ENCODE measurements around the gene MCC. TPM values are rescaled to one million over a fixed set of nuclear protein-coding genes. Genes with fewer than 3 reads are reported as not detected.

Gene MCC
- total RNA-seq, 2 experiments from 2014 or later = 0.25 TPM; not detected in 1

DNA sequence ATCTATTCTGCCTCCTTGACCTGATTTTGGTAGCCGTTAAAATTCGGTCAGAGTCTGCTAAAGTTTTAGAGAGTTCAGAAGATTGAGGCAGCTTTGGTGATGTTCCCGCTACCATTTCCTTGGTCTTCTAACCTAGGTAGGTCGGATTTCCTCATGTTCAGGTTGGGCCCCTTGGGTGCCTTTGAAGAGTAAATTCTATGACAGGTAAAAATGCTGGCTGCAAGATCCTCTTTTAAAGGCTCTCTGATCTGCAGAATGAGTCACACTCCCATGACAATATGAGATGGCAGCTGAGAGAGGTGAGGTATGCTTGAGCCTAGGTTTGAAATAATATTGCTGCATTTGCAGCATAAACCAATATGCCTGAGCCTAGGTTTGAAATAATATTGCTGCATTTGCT, 252.4 kb downstream of the MCC start:
- Histone ChIP-seq H3K9me3 (ENCODE audit: low read length) (no peaks in the 10 kb centered on the region), H3K27ac (ENCODE audit: low read depth, low read length, poor library complexity, severe bottlenecking) (no peak overlapping the region), H3K9me2 (ENCODE audit: insufficient read depth, low read length) (no peaks in the 10 kb centered on the region), H3K79me2 (ENCODE audit: insufficient read depth, low read depth, low read length) (no peaks in the 10 kb centered on the region), H2AFZ (ENCODE audit: low read length) (no peak overlapping the region), H3K4me2 (ENCODE audit: low read length) (no peak overlapping the region), H4K20me1 (ENCODE audit: insufficient read depth, low read length) (no peaks in the 10 kb centered on the region), H3K4me3 (ENCODE audit: low read depth, low read length, poor library complexity, severe bottlenecking) (no peak overlapping the region), H3K4me1 (ENCODE audit: insufficient read depth, low read length, poor library complexity, severe bottlenecking) (no peaks in the 10 kb centered on the region), H3K36me3 (ENCODE audit: insufficient read depth, low read length) (no peaks in the 10 kb centered on the region)
- BruUV-seq (replicated peaks) = no TSS peak
- DNase-seq (ENCODE audit: low spot score) = no peak
- intact Hi-C loops (cut with micrococcal nuclease; ENCODE audit: unreplicated experiment) = no loop called here
- no peak for TF ChIP-seq EZH2phosphoT487 (IDR thresholded peaks at IDR 0.05; ENCODE audit: borderline replicate concordance, low read depth, low read length)
- TF ChIP-seq, protein P1, sequence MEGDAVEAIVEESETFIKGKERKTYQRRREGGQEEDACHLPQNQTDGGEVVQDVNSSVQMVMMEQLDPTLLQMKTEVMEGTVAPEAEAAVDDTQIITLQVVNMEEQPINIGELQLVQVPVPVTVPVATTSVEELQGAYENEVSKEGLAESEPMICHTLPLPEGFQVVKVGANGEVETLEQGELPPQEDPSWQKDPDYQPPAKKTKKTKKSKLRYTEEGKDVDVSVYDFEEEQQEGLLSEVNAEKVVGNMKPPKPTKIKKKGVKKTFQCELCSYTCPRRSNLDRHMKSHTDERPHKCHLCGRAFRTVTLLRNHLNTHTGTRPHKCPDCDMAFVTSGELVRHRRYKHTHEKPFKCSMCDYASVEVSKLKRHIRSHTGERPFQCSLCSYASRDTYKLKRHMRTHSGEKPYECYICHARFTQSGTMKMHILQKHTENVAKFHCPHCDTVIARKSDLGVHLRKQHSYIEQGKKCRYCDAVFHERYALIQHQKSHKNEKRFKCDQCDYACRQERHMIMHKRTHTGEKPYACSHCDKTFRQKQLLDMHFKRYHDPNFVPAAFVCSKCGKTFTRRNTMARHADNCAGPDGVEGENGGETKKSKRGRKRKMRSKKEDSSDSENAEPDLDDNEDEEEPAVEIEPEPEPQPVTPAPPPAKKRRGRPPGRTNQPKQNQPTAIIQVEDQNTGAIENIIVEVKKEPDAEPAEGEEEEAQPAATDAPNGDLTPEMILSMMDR (conservative IDR thresholded peaks at IDR 0.05; ENCODE audit: low read length) = no peak
- ChIA-PET CTCF (ENCODE audit: unreplicated experiment) (no interaction called here), POLR2A (no interaction called here)

DNA sequence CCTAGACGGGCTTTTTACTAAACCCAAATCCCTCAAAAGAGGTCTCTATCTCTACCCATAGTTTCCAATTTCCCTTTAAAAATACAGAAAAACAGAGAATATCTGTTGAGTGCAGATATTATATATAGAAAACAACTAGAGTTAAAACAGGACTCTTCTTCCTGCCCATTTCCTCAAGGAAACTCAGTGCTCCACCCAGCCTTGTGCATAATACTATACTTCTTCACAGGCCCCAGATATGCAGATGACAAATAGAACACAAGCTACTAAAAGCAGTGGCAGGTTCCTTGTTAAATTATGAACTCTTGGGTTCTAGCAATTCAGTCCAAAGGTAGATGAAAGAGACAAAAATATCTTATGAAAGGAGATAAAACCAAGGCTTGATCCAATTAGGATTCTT, 253.7 kb downstream of the MCC start:
- no peak overlapping the region for H2AFZ ChIP-seq (ENCODE audit: low read length)
- H3K36me3 ChIP-seq (ENCODE audit: insufficient read depth, low read length) = no peaks in the 10 kb centered on the region
- H3K4me1 ChIP-seq (ENCODE audit: insufficient read depth, low read length, poor library complexity, severe bottlenecking) = no peaks in the 10 kb centered on the region
- CTCF ChIA-PET (ENCODE audit: unreplicated experiment) = no interaction called here
- H3K4me3 ChIP-seq (ENCODE audit: low read depth, low read length, poor library complexity, severe bottlenecking) = no peak overlapping the region
- no peaks in the 10 kb centered on the region for H4K20me1 ChIP-seq (ENCODE audit: insufficient read depth, low read length)
- no peaks in the 10 kb centered on the region for H3K9me2 ChIP-seq (ENCODE audit: insufficient read depth, low read length)
- H3K4me2 ChIP-seq (ENCODE audit: low read length) = no peak overlapping the region
- POLR2A ChIA-PET = no interaction called here
- DNase-seq (ENCODE audit: low spot score) = no peak
- intact Hi-C loops (cut with micrococcal nuclease; ENCODE audit: unreplicated experiment) = no loop called here
- BruUV-seq (replicated peaks) = no TSS peak
- H3K79me2 ChIP-seq (ENCODE audit: insufficient read depth, low read depth, low read length) = no peaks in the 10 kb centered on the region
- no peak overlapping the region for H3K27ac ChIP-seq (ENCODE audit: low read depth, low read length, poor library complexity, severe bottlenecking)
- no peaks in the 10 kb centered on the region for H3K9me3 ChIP-seq (ENCODE audit: low read length)
- TF ChIP-seq EZH2phosphoT487 (IDR thresholded peaks at IDR 0.05; ENCODE audit: borderline replicate concordance, low read depth, low read length) = no peak
- TF ChIP-seq, protein P1 (conservative IDR thresholded peaks at IDR 0.05; ENCODE audit: low read length) = no peak

DNA sequence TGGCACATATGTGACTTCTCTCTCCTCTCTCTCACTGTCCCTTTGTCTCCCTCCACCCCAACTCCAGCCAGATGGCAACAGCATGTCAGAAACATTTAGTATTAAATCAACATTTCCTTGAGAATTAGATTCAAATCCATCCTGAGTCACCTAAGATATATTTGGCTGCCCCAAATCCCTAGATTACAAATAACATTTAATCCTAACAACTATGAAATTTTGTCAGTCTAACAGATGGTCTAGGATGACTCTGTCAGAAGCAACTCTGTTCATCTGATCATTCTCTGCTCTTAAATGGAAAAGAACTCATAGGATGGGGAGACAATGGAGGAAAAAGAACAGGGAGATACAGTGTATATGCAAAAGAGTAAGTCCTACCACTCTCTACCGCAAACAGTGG, 254.6 kb downstream of the MCC start:
- CTCF ChIA-PET (ENCODE audit: unreplicated experiment) = no interaction called here
- Histone ChIP-seq H3K36me3 (ENCODE audit: insufficient read depth, low read length) (no peaks in the 10 kb centered on the region), H3K9me2 (ENCODE audit: insufficient read depth, low read length) (no peaks in the 10 kb centered on the region), H3K27ac (ENCODE audit: low read depth, low read length, poor library complexity, severe bottlenecking) (no peak overlapping the region), H3K4me2 (ENCODE audit: low read length) (no peak overlapping the region), H3K4me1 (ENCODE audit: insufficient read depth, low read length, poor library complexity, severe bottlenecking) (no peaks in the 10 kb centered on the region), H3K79me2 (ENCODE audit: insufficient read depth, low read depth, low read length) (no peaks in the 10 kb centered on the region), H3K4me3 (ENCODE audit: low read depth, low read length, poor library complexity, severe bottlenecking) (no peak overlapping the region), H3K9me3 (ENCODE audit: low read length) (no peaks in the 10 kb centered on the region), H4K20me1 (ENCODE audit: insufficient read depth, low read length) (no peaks in the 10 kb centered on the region), H2AFZ (ENCODE audit: low read length) (no peak overlapping the region)
- POLR2A ChIA-PET = interaction anchor here (1.0 kb wide), 1 partner anchor 9 kb away, joined by 3 read pairs; no protein-coding TSS in a partner anchor
- BruUV-seq (replicated peaks) = no TSS peak
- intact Hi-C loops (cut with micrococcal nuclease; ENCODE audit: unreplicated experiment) = no loop called here
- TF ChIP-seq, protein P1 (conservative IDR thresholded peaks at IDR 0.05; ENCODE audit: low read length) = no peak
- no peak for TF ChIP-seq EZH2phosphoT487 (IDR thresholded peaks at IDR 0.05; ENCODE audit: borderline replicate concordance, low read depth, low read length)
- no peak for DNase-seq (ENCODE audit: low spot score)
